DND-41 (cell line): ENCODE measurements around the gene HNRNPH3.

Experiments used
- ATAC-seq: fragments of 200-7000 bp; cut with Tn5 transposase; 3 replicates; pipeline ENCODE4 v1.9.1; 2021; ENCODE audit warnings: low read depth; ENCODE audit not compliant: insufficient read depth
- DNase-seq: peaks from one replicate; pipeline ENCODE4 v3.0.0-alpha.2; 2020
- H2AFZ ChIP-seq: 2 replicates; pipeline ENCODE4 v1.6.0; 2012; ENCODE audit warnings: low read depth, low read length
- H3K27ac ChIP-seq: 2 replicates; pipeline ENCODE4 v1.5.1; 2012; ENCODE audit warnings: low read length, inconsistent platforms
- H3K27me3 ChIP-seq: fragments of 200-600 bp; sonication (generic); 2 replicates; pipeline ENCODE4 v1.6.0; 2012; ENCODE audit warnings: low read length, mild to moderate bottlenecking, inconsistent platforms; ENCODE audit not compliant: insufficient read depth, poor library complexity
- H3K36me3 ChIP-seq: 2 replicates; pipeline ENCODE4 v1.5.1; 2012; ENCODE audit warnings: low read length, inconsistent platforms; ENCODE audit not compliant: insufficient read depth
- H3K4me1 ChIP-seq: 2 replicates; pipeline ENCODE4 v1.5.1; 2012; ENCODE audit warnings: mild to moderate bottlenecking, low read length; ENCODE audit not compliant: insufficient read depth
- H3K4me2 ChIP-seq: 2 replicates; pipeline ENCODE4 v1.6.0; 2012; ENCODE audit warnings: mild to moderate bottlenecking, moderate library complexity, low read length, inconsistent platforms; ENCODE audit not compliant: insufficient read depth
- H3K4me3 ChIP-seq, 2 experiments: fragments of 200-600 bp in 1 of 2; shearing (Covaris generic) in 1 of 2; 2 replicates each; pipeline ENCODE4 v1.5.1; 2012 to 2016; ENCODE audit warnings: inconsistent platforms in 2 of 2, low read length in 2 of 2, mild to moderate bottlenecking in 2 of 2, low read depth in 1 of 2, moderate library complexity in 1 of 2
- H3K79me2 ChIP-seq: 2 replicates; pipeline ENCODE4 v1.6.0; 2012; ENCODE audit warnings: low read length, inconsistent platforms; ENCODE audit not compliant: insufficient read depth
- H3K9ac ChIP-seq: 2 replicates; pipeline ENCODE4 v1.6.0; 2012; ENCODE audit warnings: low read depth, mild to moderate bottlenecking, inconsistent platforms, low read length, moderate library complexity
- H3K9me3 ChIP-seq: 2 replicates; pipeline ENCODE4 v1.5.1; 2012; ENCODE audit warnings: low read length, moderate library complexity, mild to moderate bottlenecking, inconsistent platforms; ENCODE audit not compliant: insufficient read depth, severe bottlenecking
- H4K20me1 ChIP-seq: 2 replicates; pipeline ENCODE4 v1.6.0; 2012; ENCODE audit warnings: low read length; ENCODE audit not compliant: insufficient read depth
- CTCF ChIP-seq: IDR thresholded peaks from 2 replicates; pipeline ENCODE4 v1.5.1; 2012; ENCODE audit warnings: borderline replicate concordance, low read length, moderate library complexity, mild to moderate bottlenecking; ENCODE audit not compliant: poor library complexity, severe bottlenecking; ENCODE audit errors: extremely low read depth
- EZH2 ChIP-seq: IDR thresholded peaks from 3 replicates; pipeline ENCODE4 v1.6.1; 2012; ENCODE audit warnings: borderline replicate concordance, low read depth, mild to moderate bottlenecking, moderate library complexity, low read length, inconsistent platforms; ENCODE audit not compliant: severe bottlenecking

Gene HNRNPH3

GRCh38 chr10:68353537-68353936, 21.7 kb downstream of the HNRNPH3 start:
- no peak for DNase-seq
- Histone ChIP-seq H3K79me2 (no peaks in the 10 kb centered on the region), H3K9me3 (no peaks in the 10 kb centered on the region), H3K27me3 (no peaks in the 10 kb centered on the region), H4K20me1 (no peaks in the 10 kb centered on the region), H3K4me1 (no peaks in the 10 kb centered on the region), H3K4me3 (no peak overlapping the region), H3K9ac (no peak overlapping the region), H3K27ac (no peak overlapping the region), H3K4me2 (no peak overlapping the region), H2AFZ (no peak overlapping the region), H3K36me3 (peaks cover 47% of the 10 kb centered on the region)
- TF ChIP-seq CTCF (no peak), EZH2 (no peak)
- ATAC-seq, result no peak

GRCh38 chr10:68359189-68359588, 27.3 kb downstream of the HNRNPH3 start:
- no peak overlapping the region for H3K4me2 ChIP-seq
- H3K9me3 ChIP-seq, result no peaks in the 10 kb centered on the region
- DNase-seq (no peak), ATAC-seq (no peak)
- no peak overlapping the region for H3K27ac ChIP-seq
- no peak overlapping the region for H3K9ac ChIP-seq
- no peaks in the 10 kb centered on the region for H3K4me1 ChIP-seq
- H3K36me3 ChIP-seq, result peaks cover 51% of the 10 kb centered on the region
- no peaks in the 10 kb centered on the region for H3K27me3 ChIP-seq
- no peaks in the 10 kb centered on the region for H3K79me2 ChIP-seq
- H2AFZ ChIP-seq, result no peak overlapping the region
- no peak for TF ChIP-seq EZH2
- no peak for TF ChIP-seq CTCF
- H3K4me3 ChIP-seq, result no peak overlapping the region
- no peaks in the 10 kb centered on the region for H4K20me1 ChIP-seq

- no peak overlapping the region for H3K4me3 ChIP-seq
- H2AFZ ChIP-seq, result no peak overlapping the region
- no peak overlapping the region for H3K9ac ChIP-seq
- no peaks in the 10 kb centered on the region for H3K79me2 ChIP-seq
- DNase-seq, result no peak
- no peaks in the 10 kb centered on the region for H3K9me3 ChIP-seq
- H3K27ac ChIP-seq, result no peak overlapping the region
- no peaks in the 10 kb centered on the region for H3K27me3 ChIP-seq
- no peak overlapping the region for H3K4me2 ChIP-seq
- TF ChIP-seq EZH2 (no peak), CTCF (no peak)
- H4K20me1 ChIP-seq, result no peaks in the 10 kb centered on the region
- H3K36me3 ChIP-seq, result peaks cover 46% of the 10 kb centered on the region; the same call in 1 of the 2 replicates
- ATAC-seq, result no peak
- H3K4me1 ChIP-seq, result no peaks in the 10 kb centered on the region
Observed at GRCh38 chr10:68362590-68362989, 30.7 kb downstream of the HNRNPH3 start.
